GM12801 (cell line): ENCODE data around the gene RGS8.

ENCODE experiments used
- CTCF ChIP-seq: IDR thresholded peaks from one replicate; pipeline ENCODE4 v1.5.1; 2011; ENCODE audit warnings: control low read depth; ENCODE audit not compliant: insufficient read length; ENCODE audit errors: extremely low read depth

The RGS8 gene

DNA sequence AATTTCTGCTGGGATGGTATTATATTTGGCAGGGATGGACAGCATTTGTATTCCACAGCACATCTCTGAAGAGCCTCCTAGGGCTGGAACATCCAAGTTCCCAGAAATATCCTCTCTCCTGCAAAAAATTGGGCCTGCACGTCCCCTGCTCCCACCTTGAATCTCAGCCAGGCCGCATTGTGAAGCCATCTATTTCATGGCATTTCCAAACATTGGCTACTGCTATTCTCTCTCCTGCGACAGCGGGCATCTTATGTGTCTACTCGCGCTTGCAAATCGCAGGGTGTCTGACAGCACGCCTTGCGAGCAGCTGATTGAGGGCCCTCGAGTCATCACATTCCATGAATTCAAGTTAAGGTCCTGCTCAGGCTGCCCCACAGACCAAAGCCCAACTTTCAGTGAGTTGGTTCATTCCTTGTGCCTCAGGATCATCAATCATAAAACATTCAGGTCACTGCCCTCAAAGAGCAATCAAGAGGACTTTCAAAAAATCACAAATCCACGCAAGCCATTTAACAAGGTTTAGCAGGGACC lies 15.8 kb downstream of the RGS8 start:
- no peak for TF ChIP-seq CTCF

DNA sequence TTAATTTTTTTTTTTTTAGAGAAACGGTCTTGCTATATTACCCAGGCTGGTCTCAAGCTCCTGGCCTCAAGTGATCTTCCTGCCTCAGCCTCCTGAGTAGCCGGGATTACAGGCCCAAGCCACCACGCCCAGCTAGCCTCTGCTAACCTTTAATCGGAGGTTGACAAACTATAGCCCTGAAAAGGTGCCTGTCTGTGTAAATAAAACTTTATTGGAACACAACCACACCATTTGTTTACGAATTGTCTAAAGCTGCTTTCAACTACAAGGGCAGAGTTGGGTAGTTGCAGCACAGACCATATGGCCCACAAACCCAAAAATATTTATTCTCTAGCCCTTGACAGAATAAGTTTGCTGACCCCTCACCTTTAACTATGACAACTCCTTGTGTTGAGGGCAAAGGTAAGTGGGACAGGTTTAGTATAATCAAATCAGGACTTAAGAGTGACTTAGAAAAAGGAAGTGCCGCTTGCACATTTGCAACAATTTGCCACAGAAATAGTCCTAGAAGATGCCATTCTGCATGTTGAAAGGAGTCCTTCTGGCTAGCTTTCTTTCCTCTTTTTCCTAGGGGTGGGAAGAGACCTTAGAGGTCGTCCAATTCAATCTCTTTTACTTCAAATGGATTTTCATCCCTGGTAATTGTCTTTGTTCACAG lies 16.4 kb downstream of the RGS8 start:
- TF ChIP-seq CTCF, result no peak

GRCh38 chr1:182666706-182667105 lies 17.7 kb downstream of the RGS8 start:
- TF ChIP-seq CTCF, result no peak

DNA sequence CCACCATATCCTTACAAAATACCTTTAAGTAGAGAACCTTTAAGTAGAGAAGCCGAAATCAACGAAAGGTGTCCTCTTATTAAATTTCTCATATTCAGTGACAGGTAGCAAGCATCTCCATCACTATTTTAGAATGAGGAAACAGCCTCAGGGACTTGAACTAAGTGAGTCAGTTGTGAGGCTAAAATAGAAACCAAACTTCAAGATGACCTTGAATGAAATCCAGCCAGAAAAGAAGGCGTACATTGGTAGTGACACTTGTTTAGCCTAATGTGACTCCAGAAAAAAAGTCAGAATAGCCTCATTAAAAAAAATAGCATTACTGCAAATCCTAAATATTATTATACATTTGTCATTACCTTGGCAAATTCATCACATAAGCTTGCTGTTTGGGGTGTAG lies 20.1 kb downstream of the RGS8 start:
- no peak for TF ChIP-seq CTCF

GRCh38 chr1:182662956-182663355 lies 21.4 kb downstream of the RGS8 start:
- TF ChIP-seq CTCF, result no peak

GRCh38 chr1:182662121-182662890 lies 22.1 kb downstream of the RGS8 start:
- TF ChIP-seq CTCF, result no peak

- no peak for TF ChIP-seq CTCF
Measured at GRCh38 chr1:182658055-182658454, 26.3 kb downstream of the RGS8 start.
